NCI-H2171 (cell line): ENCODE measurements around the gene OR11L1.

ENCODE experiments used
- DNase-seq: peaks from one replicate; lab custom pipeline; 2025; lab: John Stamatoyannopoulos, UW

OR11L1 gene, protein sequence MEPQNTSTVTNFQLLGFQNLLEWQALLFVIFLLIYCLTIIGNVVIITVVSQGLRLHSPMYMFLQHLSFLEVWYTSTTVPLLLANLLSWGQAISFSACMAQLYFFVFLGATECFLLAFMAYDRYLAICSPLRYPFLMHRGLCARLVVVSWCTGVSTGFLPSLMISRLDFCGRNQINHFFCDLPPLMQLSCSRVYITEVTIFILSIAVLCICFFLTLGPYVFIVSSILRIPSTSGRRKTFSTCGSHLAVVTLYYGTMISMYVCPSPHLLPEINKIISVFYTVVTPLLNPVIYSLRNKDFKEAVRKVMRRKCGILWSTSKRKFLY

DNA sequence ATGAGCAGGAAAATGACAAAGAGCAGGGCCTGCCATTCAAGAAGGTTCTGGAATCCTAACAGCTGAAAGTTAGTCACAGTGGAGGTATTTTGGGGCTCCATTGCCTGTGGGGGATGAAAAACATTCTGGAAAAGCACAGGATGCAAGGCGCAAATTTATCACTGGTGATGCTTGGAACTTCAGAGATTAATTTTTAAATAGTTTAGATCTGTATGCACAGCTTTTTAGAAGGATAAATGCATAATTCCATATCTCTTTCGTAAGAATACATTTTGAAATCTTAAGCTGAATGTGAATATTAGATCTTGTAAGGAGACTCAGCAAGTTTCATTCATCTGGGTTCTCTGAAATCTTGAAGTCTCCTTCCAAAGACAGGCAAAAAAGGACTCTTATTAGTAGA lies at the start of gene OR11L1:
Gene OR11L1, minus strand, starts transcription at position 101 of the 400 bp plus-strand sequence. Its CDS starts 0 bp downstream, at position 101.
- DNase-seq = no peak

- no peak for DNase-seq
Measured at GRCh38 chr1:247884797-247885413, 43.2 kb upstream of the OR11L1 start.

DNA sequence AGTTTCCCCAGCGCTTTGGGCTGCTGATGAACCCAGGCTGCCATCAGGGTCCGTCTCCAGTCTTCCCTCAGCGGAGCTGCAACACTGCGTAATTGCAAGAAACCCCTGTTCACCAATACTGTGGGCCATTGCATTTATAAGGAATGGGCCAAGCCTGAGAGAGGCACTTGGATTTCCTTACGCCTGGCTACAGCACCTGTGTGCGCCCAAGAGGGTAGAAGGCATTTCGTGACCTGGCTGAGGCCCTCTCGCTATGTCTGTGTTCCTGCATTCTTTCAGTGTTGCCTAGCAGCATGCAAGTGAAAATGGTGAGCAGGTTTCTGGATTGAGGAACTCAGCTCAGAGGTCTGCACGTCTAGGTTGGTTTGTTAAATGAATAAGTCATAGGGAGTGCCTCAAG lies 41.6 kb upstream of the OR11L1 start:
- DNase-seq = no peak

DNA sequence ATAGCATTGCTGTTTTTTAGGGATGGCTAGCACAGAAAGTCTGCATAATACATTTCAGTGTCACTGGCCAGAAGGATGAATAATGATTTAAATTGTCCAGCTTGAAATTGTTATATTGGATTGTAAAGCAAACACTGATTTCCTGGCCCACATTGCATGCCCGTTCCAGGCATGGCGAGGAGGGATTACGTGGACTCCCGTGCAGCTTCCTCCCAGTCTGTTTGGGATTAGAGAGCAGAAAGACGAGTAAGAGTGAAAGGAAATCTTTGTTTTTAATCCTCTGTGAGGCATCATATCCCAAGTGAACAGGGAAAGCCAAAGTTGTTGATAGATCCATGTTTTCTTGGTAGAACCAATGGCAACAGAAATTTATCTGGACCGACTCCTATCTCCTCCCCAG lies 23.7 kb upstream of the OR11L1 start:
- DNase-seq = no peak

GRCh38 chr1:247864644-247865043 lies 22.9 kb upstream of the OR11L1 start:
- DNase-seq = no peak

DNA sequence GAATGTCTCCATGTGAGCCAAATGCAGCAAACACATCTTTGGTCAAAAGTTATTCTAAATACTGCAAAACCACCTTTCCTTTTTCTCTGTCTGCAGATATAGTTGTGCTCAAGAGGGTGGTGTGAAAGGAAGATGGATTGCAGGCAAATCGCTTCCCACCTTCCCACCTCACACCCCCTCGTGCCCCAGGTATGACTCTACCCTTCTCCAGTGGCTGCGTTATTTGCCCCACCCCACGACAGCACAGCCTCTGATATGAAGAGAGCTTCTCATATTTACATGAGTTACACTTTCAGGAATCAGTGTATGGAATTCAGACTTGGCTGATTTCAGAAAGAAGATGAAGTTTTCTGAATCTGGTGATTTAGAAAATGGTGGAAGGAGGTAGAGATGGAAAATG lies 21.1 kb upstream of the OR11L1 start:
- no peak for DNase-seq

GRCh38 chr1:247857985-247858619 lies 16.4 kb upstream of the OR11L1 start:
- DNase-seq = no peak

DNA sequence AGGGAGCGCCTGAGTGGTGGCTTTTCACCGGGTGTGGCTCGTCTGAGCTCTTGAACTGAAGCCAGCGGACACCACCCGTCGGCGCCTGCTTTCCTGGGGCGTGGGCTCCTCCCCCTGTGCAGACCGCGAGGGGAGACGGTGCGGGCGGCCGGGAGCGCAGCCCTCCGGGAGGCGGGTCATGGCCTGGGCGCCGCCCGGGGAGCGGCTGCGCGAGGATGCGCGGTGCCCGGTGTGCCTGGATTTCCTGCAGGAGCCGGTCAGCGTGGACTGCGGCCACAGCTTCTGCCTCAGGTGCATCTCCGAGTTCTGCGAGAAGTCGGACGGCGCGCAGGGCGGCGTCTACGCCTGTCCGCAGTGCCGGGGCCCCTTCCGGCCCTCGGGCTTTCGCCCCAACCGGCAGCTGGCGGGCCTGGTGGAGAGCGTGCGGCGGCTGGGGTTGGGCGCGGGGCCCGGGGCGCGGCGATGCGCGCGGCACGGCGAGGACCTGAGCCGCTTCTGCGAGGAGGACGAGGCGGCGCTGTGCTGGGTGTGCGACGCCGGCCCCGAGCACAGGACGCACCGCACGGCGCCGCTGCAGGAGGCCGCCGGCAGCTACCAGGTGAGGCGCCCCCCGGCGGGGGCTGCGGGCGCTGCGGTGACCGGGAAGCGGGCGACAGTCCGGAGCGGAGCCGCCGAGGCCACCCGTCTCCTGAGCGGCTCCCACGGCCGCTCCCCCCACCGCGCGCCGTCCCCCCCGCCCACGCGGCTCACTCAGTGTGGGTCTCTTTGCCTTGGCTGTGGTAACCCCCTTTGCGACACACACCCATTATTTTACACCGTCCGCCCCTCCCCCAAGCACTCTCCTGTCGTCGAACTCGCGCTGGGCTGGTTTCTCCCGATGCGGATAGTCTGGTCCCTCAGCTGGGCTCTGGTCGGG lies 15.6 kb upstream of the OR11L1 start, which contains the start of gene TRIM58:
Gene TRIM58, plus strand, starts transcription at position 119 of the 916 bp plus-strand sequence. Its CDS starts 60 bp downstream, at position 179.
- DNase-seq = no peak

GRCh38 chr1:247855911-247856310 lies 14.2 kb upstream of the OR11L1 start:
- no peak for DNase-seq

DNA sequence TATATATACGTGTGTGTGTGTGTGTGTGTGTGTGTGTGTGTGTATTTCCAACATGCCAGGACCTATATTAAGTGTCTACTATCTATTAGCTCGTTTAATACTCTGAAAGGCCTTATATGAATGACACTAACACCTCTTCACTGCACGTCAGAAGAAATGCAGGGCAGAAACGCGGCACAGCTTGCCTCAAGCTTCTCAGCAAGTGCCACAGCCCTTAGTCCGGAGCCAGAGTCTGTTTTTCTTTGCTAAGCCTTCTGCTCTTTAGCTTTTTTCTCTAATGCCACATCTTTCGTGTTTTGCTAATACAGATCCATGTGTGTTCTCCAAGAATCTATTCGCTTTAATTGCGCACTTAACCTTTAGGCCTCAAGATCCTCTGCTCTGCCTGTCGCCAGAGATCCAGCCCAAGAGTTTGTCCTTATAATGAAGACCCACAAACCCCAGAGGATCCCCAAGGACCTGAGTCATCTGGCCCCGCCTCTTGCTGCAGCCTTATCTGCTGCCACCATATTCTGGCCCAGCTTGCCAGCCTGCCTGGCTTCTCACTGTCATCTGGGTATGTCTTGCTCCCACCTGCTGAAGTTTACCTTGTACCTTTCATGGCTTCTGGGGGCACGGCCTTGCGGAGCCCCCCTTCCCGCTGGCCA lies 13.3 kb upstream of the OR11L1 start:
- no peak for DNase-seq

GRCh38 chr1:247849616-247850015 lies 7.9 kb upstream of the OR11L1 start:
- DNase-seq = no peak

- no peak for DNase-seq
Measured at GRCh38 chr1:247848346-247848745, 6.7 kb upstream of the OR11L1 start.

DNA sequence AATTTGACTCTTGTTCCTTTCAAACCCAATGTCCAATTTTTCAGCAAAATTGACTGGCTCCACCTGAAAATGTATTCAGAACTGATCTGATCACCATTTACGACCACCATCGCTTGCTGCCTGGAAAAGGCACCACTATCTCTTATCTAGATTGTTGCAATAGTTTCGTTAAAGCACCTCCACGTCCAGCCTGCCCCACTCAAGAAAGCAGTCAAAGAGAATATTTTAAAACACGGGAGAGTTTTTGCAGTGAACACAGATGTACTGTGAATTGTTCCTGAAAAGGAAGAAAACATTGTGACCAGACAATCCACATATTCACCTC lies 4.0 kb upstream of the OR11L1 start:
- no peak for DNase-seq

GRCh38 chr1:247845011-247845692 lies 3.5 kb upstream of the OR11L1 start:
- no peak for DNase-seq

DNA sequence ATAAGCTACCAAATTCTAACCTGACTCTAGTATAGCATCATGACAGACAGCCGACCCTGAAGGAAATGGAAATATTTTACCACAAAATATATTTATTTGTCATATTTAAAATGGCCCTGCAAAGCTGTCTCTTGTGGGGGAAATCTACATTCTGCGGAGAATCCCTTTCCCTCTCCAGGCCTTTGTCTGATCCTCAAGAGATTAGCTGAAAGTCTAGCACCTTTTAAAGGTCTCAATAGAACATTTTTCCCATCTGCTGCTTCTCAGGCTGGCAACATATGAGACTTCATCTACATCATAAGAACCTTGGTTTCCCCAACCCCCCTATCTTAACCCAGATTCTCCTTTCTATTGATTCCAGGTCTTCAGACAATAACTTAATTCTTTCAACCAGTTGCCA lies 1.7 kb upstream of the OR11L1 start:
- no peak for DNase-seq

- no peak for DNase-seq
Measured at GRCh38 chr1:247840818-247841217, 878 bp downstream of the OR11L1 start.

GRCh38 chr1:247833601-247834000 lies 8.1 kb downstream of the OR11L1 start:
- DNase-seq = no peak

GRCh38 chr1:247829656-247830055 lies 12.0 kb downstream of the OR11L1 start:
- DNase-seq = no peak

DNA sequence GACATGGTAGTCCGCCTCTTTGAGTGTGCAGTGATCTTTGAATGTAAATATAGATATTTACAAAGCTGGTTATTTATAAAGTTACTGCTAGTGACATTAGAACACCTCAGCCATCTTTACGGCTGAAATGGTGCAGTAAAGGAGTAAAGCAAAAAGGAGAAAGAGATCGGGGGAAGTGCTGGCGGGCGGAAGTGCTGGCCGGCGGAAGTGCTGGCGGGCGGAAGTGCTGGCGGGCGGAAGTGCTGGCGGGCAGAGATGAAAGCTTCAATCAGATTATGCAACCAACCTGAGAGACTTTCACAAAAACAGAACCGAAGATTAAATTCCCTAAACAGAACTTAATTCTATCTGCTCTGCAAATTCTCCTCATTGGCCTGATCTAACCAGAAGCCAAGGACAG lies 16.3 kb downstream of the OR11L1 start:
- DNase-seq = no peak

DNA sequence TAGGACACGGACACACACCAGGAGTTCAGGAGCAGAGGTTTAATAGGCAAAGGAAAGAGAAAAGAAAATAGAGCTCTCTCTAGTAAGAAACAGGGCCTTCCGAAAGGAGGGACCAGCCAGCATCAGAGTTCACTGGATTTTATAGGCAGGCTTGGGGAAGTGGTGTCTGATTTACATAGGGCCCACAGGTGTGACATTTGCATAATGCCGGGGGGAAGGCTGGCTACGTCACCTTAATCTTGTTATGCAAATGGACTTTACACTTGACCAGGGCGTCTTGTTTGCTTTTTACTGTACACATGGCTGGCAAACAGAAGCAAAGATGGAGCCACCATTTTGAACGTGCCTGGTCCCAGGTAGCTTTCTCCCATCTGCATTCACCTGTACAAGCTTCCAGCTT lies 17.7 kb downstream of the OR11L1 start, which contains the start of gene OR14A16:
Gene OR14A16, minus strand, starts transcription at position 97 of the 400 bp plus-strand sequence. CDS start 8,390 bp downstream, outside the sequence.
- no peak for DNase-seq

DNA sequence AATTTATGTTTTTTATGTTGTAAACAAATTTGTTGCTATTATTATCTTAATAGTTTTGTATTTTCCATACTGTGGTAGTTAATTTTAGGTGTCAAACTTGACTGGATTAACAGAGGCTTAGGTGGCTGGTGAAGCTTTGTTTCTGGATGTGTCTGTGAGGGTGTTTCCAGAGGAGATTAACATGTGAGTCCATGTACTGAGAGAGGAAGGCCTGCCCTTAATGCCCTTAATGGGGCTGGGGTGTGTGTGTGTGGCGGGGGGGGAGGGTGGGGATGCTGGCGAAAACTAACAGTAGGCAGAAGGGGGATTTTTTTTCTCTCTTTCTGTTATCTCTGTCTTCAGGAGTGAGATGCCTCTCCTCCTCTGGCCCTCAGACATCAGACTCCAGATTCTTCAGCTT lies 19.6 kb downstream of the OR11L1 start:
- DNase-seq = no peak
